AG10803 (cell line): ENCODE measurements around the gene FAM13A.
"Not testable (repeated sequence)": the region's sequence is repeated elsewhere in the genome, so short reads cannot be mapped to it uniquely, and the experiment has no call there.

Source experiments
- DNase-seq: peaks from one replicate; pipeline ENCODE4 v3.0.0; 2010; ENCODE audit warnings: low read depth
- H3K4me3 ChIP-seq: 2 replicates; pipeline ENCODE4 v1.5.1; 2011; ENCODE audit warnings: mild to moderate bottlenecking, low read length, control low read depth
- CTCF ChIP-seq: conservative IDR thresholded peaks from 2 replicates; pipeline ENCODE4 v1.5.1; 2011; ENCODE audit warnings: mild to moderate bottlenecking, low read length, control low read depth, inconsistent platforms

The FAM13A gene

DNA sequence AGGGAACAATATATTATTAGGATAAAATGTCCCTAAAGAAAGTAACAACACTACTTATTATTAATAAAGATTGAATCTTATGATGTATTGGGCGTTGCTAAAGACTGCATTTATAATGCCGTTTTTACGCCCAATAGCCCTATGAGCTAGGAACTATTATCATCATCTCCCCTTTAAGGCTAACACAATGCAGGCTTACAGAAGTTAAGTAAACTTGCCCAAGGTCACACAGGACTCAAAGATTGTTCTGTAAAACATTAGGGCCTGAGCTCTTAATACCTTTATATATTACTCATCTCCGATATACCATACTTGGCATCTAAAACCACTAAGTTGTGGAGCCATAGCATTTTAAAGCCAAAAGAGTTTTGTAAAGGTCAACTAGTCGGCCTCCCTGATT is 149.5 kb downstream of the FAM13A start:
- TF ChIP-seq CTCF: no peak
- DNase-seq: no peak
- no peak overlapping the region for H3K4me3 ChIP-seq

DNA sequence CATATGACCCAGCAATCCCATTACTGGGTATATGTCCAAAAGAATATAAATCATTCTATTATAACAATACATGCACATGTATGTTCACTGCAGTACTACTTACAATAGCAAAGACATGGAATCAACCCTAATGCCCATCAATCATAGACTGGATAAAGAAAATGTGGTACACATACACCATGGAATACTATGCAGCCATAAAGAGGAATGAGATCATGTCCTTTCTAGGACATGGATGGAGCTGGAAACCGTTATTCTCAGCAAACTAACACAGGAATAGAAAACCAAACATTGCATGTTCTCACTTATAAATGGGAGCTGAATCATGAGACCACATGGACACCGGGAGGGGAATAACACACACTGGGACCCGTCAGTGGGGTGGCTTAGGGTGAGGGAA is 152.7 kb downstream of the FAM13A start:
- not testable (repeated sequence) for DNase-seq, H3K4me3 ChIP-seq

DNA sequence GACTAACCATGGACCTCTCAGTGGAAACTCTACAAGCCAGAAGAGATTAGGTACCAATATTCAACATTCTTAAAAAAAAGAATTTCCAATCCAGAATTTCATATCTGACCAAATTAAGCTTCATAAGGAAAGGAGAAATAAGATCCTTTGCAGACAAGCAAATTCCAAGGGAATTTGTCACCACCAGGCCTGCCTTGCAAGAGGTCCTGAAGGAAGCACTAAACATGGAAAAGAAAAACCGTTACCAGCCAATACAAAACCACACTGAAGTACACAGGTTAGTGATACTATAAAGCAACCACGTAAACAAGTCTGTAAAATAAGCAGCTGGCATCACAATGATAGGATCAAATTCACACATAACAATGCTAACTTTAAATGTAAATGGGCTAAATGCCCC is 156.6 kb downstream of the FAM13A start:
- peak; percentile 44 for DNase-seq

GRCh38 chr4:88897752-88898151 is 159.2 kb downstream of the FAM13A start:
- H3K4me3 ChIP-seq: no peak overlapping the region
- no peak for DNase-seq
- TF ChIP-seq CTCF: no peak

More for the DNA sequence above, 156.6 kb downstream of the FAM13A start:
- TF ChIP-seq CTCF: no peak
- no peak overlapping the region for H3K4me3 ChIP-seq

DNA sequence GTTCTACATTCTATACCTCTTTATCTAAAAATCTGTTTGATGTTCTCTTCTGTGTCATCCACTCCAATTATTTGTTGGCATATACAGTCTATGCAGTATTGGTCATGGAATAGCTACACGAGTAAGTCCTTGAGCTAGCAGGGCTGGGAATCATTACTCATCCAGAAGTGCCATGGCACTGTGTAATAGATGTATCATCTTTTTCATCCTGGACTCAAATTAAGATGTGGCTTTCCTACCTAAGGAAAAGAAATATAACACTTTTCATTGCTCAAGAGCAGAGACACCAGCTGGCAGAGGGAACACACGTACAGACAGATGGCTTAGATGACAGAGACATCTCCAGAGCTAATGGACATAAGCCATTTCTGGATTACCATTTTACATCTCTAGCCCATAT is 159.8 kb downstream of the FAM13A start:
- DNase-seq: no peak
- H3K4me3 ChIP-seq: no peak overlapping the region
- TF ChIP-seq CTCF: no peak

DNA sequence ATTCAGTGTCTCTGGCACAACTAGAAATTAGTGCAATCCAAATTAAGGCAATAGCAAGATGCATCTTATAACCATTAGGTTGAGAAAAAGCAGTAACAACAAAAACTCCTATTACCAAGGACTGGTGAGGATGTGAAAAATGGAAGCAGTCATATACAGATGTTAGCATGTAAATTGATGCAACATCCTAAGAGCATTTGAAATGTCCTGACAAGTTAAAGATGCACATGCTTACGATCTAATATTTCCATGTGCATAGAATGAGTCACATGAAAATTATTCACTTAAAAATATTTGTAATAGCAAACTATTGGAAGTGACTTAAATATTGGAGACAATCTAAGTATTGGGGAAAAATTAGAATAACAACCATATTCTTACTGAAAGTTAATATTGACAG is 163.0 kb downstream of the FAM13A start:
- TF ChIP-seq CTCF: no peak
- H3K4me3 ChIP-seq: no peak overlapping the region
- peak; percentile 33 for DNase-seq

DNA sequence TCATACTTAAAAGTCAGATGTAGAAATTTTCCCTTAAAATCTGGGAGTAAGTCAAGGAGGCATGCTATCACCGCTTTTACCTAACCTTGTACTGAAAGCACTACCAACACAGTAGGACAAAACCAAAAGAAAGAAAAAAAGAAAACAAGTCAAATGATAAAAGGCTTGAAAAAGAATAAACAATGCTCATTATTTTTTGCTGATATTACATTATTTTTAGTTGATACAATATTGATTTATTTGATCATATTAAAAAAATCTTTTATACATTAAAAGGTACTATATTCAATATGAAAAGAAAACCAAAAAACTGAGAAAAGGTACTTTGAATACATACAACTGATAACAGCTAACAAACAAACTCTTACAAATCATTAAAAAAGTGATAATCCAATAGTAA is 164.3 kb downstream of the FAM13A start:
- no peak overlapping the region for H3K4me3 ChIP-seq
- no peak for DNase-seq
- TF ChIP-seq CTCF: no peak

DNA sequence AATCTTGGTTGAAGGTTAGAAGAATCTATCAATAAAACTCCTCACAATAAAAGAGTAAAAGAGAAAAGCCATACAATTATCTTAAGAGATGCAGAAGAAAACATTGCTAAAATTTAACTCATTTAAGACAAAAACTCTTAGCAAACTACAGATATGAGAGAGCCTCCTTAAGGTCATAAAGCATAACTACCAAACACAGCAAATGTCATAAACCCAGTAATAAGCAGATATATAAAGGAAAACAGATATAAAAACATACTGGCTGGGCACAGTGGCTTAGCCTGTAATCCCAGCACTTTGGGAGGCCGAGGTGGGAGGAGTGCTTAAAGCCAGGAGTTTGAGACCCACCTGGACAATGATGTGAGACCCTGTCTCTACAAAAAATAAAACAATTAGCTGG is 165.3 kb downstream of the FAM13A start:
- H3K4me3 ChIP-seq: no peak overlapping the region
- no peak for TF ChIP-seq CTCF
- no peak for DNase-seq

DNA sequence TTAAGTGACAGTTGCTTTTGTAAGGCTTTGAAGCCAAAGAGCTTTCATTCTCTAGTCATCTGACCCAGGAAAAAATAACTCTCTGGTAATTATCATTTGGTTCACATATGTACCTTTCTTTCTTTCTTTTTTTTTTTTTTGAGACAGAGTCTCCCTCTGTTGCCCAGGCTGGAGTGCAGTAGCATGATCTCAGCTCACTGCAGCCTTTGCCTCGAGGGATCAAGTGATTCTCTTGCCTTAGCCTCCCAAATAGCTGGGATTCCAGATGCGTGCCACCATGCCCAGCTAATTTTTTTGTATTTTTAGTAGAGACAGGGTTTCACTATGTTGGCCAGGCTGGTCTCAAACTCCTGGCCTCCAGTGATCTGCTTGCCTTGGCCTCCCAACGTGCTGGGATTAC is 169.6 kb downstream of the FAM13A start:
- not testable (repeated sequence) for DNase-seq, H3K4me3 ChIP-seq
